Measurements from ENCODE around the gene UVRAG. TPM values are rescaled to one million over a fixed set of nuclear protein-coding genes. Genes with fewer than 3 reads are reported as not detected.

The UVRAG gene
- total and polyA plus RNA-seq, 2 of the 4 experiments (the other 2 are of a cell fraction) = 5.6 to 10.9 TPM

GRCh38 chr11:75781296-75781695, 33.7 kb upstream of the UVRAG start:
- Histone ChIP-seq H2BK5ac (ENCODE audit: low read depth, low read length, poor library complexity, severe bottlenecking) (no peak overlapping the region), H4K91ac (ENCODE audit: insufficient read depth, low read depth, low read length) (no peak overlapping the region), H3K4me1 (ENCODE audit: control insufficient read depth, insufficient read depth, low read length) (no peaks in the 10 kb centered on the region), H3K4me3 (ENCODE audit: insufficient read depth, low read depth, low read length) (no peak overlapping the region), H2AFZ (replicated peaks; ENCODE audit: low read length, poor library complexity) (no peak overlapping the region), H4K5ac (ENCODE audit: low read depth, low read length) (no peak overlapping the region), H3K36me3 (ENCODE audit: control insufficient read depth, insufficient read depth, low read length) (no peaks in the 10 kb centered on the region), H2BK15ac (ENCODE audit: low read depth, low read length) (no peak overlapping the region), H3K23ac (ENCODE audit: low read depth, low read length) (no peak overlapping the region), H3K9ac (ENCODE audit: low read depth, low read length) (no peak overlapping the region), H3K4ac (ENCODE audit: low read depth, low read length) (no peak overlapping the region), H3K14ac (replicated peaks; ENCODE audit: low read depth, low read length) (no peak overlapping the region), H3K56ac (ENCODE audit: extremely low read depth, insufficient read depth, low read length) (no peak overlapping the region), H2AK9ac (replicated peaks; ENCODE audit: low read depth, low read length, poor library complexity) (no peak overlapping the region), H3K9me3 (ENCODE audit: control insufficient read depth, insufficient read depth, low read length) (no peaks in the 10 kb centered on the region), H4K8ac (ENCODE audit: low read depth in 2 of 2, low read length in 2 of 2) (no peak overlapping the region), H4K20me1 (ENCODE audit: insufficient read depth, low read length) (no peaks in the 10 kb centered on the region), H3K27me3 (ENCODE audit: control insufficient read depth, insufficient read depth, low read length) (peaks cover 16% of the 10 kb centered on the region; the same call in 1 of the 2 replicates), H3K4me2 (ENCODE audit: low read depth, low read length) (no peak overlapping the region), H2BK120ac (ENCODE audit: low read depth, low read length) (no peak overlapping the region), H3K9me1 (ENCODE audit: insufficient read depth, low read length) (no peaks in the 10 kb centered on the region), H3K27ac (ENCODE audit: insufficient read depth, low read length) (no peak overlapping the region), H3K79me1 (ENCODE audit: low read depth in 1 of 2, low read length in 2 of 2) (no peaks in the 10 kb centered on the region), H2BK20ac (ENCODE audit: low read depth, low read length) (no peak overlapping the region), H3K18ac (ENCODE audit: low read depth, low read length) (no peak overlapping the region), H2AK5ac (ENCODE audit: low read depth, low read length) (no peak overlapping the region)
- dilution Hi-C loops (cut with HindIII; ENCODE audit: low sequenced_read_pairs, unreplicated experiment) (no loop called here), in situ Hi-C loops (cut with MboI; ENCODE audit: low sequenced_read_pairs) (no loop called here), intact Hi-C loops (cut with micrococcal nuclease) (no loop called here)
- no peak for DNase-seq
- POLR2A ChIA-PET (ENCODE audit: unreplicated experiment) = no interaction called here
- CTCF ChIA-PET = no interaction called here
- no peak for TF ChIP-seq RFX5 (IDR thresholded peaks at IDR 0.05; ENCODE audit: low read depth, low read length)
- no peak for TF ChIP-seq CTCF (conservative IDR thresholded peaks at IDR 0.05; ENCODE audit: low read depth, low read length)
- no peak for TF ChIP-seq CHD1 (IDR thresholded peaks at IDR 0.05; ENCODE audit: low read depth, low read length)
- TF ChIP-seq CEBPB (IDR thresholded peaks at IDR 0.05; ENCODE audit: low read depth, low read length) = no peak
- TF ChIP-seq ELK1 (IDR thresholded peaks at IDR 0.05; ENCODE audit: borderline replicate concordance, low read depth, low read length) = no peak
- no peak for TF ChIP-seq POLR2A (IDR thresholded peaks at IDR 0.05; ENCODE audit: low read depth, low read length)
- no peak for TF ChIP-seq MAZ (IDR thresholded peaks at IDR 0.05; ENCODE audit: borderline replicate concordance, low read depth, low read length)
- no peak for TF ChIP-seq RCOR1 (IDR thresholded peaks at IDR 0.05; ENCODE audit: insufficient replicate concordance, low read length)
- no peak for TF ChIP-seq MAFK (IDR thresholded peaks at IDR 0.05; ENCODE audit: low read depth, low read length)
- TF ChIP-seq BHLHE40 (IDR thresholded peaks at IDR 0.05; ENCODE audit: low read depth, low read length) = no peak
- no peak for TF ChIP-seq MXI1 (IDR thresholded peaks at IDR 0.05; ENCODE audit: borderline replicate concordance, low read depth, low read length)
- TF ChIP-seq SMC3 (IDR thresholded peaks at IDR 0.05; ENCODE audit: low read depth, low read length) = no peak
- TF ChIP-seq USF2 (IDR thresholded peaks at IDR 0.05; ENCODE audit: low read depth, low read length) = no peak
- TF ChIP-seq FOS (IDR thresholded peaks at IDR 0.05; ENCODE audit: low read depth, low read length) = no peak
- TF ChIP-seq RAD21 (IDR thresholded peaks at IDR 0.05; ENCODE audit: low read length) = no peak
- TF ChIP-seq NFE2L2 (IDR thresholded peaks at IDR 0.05; ENCODE audit: low read depth, low read length) = no peak
- WGBS, 2 experiments (ENCODE audit: extremely low coverage in 2 of 2, insufficient read length in 1 of 2) = no CpG with 5 or more reads among the region's 7 CpGs
- no peak for ATAC-seq (ENCODE audit: low read depth)
- BruUV-seq (replicated peaks) = no TSS peak

All from IMR-90 (cell line).